ENCODE results near the gene IRX4. TPM values are rescaled to one million over a fixed set of nuclear protein-coding genes. Genes with fewer than 3 reads are reported as not detected.

The IRX4 gene
- total and polyA plus RNA-seq, 2 experiments from 2014 or later = 208 to 308 TPM

DNA sequence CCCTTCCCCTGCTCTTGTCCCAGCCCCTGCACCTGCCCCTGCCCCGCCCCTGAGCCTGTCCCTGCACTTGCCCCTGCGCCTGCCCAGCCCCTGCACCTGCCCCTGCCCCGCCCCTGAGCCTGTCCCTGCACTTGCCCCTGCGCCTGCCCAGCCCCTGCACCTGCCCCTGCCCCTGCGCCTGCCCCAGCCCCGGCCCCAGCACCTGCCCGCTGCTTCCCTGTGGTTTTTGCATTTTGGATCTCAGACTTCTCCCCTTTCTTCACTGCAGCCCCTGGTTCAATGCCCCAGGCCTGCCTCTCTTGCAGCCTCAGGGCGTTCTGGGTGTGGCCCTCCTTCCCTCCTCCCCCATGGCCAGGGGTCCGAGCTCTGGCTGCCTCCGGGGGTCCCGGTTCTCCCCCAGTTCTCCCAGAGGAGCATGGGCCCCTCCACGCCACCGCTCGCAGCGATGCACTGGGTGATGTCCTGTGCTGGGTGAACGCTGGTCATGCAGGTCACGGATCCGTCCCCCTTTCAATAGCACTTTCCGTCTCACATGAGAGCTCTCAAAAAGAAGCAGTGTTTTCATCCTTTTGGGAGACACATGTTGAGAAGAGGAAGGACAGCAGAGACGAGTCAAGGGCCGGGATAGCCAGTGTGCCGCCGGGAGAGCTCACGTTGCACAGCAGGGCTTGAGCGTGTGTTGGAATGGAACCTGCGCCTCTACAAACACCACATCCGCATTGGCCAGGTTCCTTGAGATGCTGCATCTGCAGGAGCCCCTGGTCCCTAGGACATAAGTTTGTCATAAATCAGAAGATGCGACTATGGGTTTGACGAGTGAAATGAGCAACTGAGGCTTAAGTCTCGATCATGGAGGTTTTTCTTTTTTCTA lies 44.0 kb upstream of the IRX4 start:
- H3K36me3 ChIP-seq = no peaks in the 10 kb centered on the region
- peaks cover 13% of the 10 kb centered on the region for H3K27me3 ChIP-seq
- H3K4me1 ChIP-seq (ENCODE audit: low read depth) = peaks cover 4% of the 10 kb centered on the region
- no peaks in the 10 kb centered on the region for H3K9me3 ChIP-seq (ENCODE audit: low read depth)
- TF ChIP-seq, protein P1, sequence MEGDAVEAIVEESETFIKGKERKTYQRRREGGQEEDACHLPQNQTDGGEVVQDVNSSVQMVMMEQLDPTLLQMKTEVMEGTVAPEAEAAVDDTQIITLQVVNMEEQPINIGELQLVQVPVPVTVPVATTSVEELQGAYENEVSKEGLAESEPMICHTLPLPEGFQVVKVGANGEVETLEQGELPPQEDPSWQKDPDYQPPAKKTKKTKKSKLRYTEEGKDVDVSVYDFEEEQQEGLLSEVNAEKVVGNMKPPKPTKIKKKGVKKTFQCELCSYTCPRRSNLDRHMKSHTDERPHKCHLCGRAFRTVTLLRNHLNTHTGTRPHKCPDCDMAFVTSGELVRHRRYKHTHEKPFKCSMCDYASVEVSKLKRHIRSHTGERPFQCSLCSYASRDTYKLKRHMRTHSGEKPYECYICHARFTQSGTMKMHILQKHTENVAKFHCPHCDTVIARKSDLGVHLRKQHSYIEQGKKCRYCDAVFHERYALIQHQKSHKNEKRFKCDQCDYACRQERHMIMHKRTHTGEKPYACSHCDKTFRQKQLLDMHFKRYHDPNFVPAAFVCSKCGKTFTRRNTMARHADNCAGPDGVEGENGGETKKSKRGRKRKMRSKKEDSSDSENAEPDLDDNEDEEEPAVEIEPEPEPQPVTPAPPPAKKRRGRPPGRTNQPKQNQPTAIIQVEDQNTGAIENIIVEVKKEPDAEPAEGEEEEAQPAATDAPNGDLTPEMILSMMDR (IDR thresholded peaks at IDR 0.05; ENCODE audit: low read depth, low read length) = no peak
- H3K27ac ChIP-seq = no peak overlapping the region
- no peak for DNase-seq (ENCODE audit: low read depth in 1 of 2, low spot score in 1 of 2)
- no peak overlapping the region for H3K4me3 ChIP-seq

DNA sequence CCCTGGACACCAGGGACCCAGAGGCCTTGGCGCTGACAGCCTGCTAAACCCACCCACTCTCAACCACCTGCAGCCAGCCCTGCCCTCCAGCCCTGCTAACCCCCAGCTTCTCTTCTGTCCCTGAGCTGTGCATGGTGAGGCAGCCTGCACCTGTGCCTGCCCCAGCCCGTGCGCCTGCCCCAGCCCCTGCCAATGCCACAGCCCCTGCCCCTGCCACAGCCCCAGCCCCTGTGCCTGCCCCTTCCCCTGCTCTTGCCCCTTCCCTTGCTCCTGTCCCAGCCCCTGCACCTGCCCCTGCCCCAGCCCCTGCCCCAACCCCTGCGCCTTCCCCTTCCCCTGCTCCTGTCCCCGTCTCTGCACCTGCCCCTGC lies 43.3 kb upstream of the IRX4 start:
- TF ChIP-seq, protein P1 (IDR thresholded peaks at IDR 0.05; ENCODE audit: low read depth, low read length) = no peak
- Histone ChIP-seq H3K27ac (no peak overlapping the region), H3K9me3 (ENCODE audit: low read depth) (no peaks in the 10 kb centered on the region), H3K36me3 (no peaks in the 10 kb centered on the region), H3K27me3 (peaks cover 13% of the 10 kb centered on the region), H3K4me1 (ENCODE audit: low read depth) (peaks cover 4% of the 10 kb centered on the region), H3K4me3 (no peak overlapping the region)
- no peak for DNase-seq (ENCODE audit: low read depth in 1 of 2, low spot score in 1 of 2)

DNA sequence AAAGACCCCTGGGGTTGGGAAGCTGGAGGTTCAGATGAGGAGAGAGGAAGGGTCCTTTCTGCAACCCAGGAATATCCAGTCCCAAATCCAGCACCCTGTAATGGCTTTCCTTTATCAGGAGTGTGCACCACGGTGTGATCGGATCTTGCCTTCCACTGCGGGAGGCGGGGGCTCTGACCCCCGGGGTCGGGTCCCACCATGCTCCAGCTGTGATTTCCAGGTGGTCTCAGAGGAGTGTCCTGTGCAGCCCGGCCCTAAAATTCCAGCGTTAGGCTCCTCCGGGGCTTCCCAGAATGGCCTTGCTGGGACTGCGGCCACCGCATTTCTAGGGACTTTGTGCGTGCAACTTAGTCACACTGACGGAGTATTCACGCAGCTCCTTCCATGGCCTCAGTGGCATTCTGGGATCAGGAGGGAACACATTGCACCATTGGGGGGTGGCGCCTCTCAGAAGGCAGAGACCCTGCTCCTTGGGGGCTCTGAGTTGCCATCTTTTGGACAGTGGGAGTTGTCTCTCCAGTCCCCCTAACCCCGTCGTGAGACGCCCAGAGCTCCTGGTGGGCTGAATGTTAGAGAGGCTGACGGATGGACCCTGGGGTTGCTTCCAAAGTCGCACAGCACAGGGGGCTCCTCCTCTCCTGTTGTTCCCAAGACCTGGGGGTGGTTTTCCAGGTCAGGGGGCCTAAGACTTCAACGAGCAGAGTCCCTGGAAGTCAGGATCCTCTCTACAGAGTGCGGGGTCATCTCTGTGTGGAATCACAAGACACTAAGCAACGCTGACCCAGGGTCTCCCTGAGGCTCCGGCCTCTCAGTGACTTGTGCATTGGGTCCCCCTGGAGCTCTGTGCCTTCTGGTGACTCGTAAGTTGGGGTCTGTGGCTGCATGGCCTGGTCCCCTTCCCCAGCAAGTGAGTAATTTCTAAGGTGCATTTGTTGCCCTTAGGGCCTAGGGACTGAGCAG lies 42.7 kb upstream of the IRX4 start:
- Histone ChIP-seq H3K4me3 (no peak overlapping the region), H3K27ac (no peak overlapping the region), H3K9me3 (ENCODE audit: low read depth) (no peaks in the 10 kb centered on the region), H3K4me1 (ENCODE audit: low read depth) (peaks cover 4% of the 10 kb centered on the region), H3K36me3 (no peaks in the 10 kb centered on the region), H3K27me3 (peaks cover 11% of the 10 kb centered on the region)
- DNase-seq (ENCODE audit: low read depth in 1 of 2, low spot score in 1 of 2) = no peak
- TF ChIP-seq, protein P1 (IDR thresholded peaks at IDR 0.05; ENCODE audit: low read depth, low read length) = no peak

DNA sequence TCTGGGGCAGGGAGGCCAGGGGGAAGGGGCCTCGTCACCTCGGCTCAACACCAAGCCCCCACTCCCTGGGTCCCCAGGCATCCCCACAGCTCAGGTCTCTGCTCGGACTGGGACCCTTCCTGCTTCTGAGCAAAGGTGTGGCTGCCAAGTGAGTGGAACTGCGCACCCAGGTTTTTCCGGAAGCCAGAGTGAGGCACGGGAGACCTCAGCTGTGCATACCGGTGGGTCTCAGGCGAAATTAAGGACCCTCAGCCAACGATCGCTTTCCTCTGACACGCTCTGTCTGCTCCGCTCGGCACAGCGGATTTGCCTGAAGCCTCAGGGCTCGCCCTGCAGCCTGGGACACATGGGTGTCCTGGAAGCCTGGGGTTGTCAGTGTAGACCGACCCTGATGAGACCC lies 41.0 kb upstream of the IRX4 start:
- Histone ChIP-seq H3K4me3 (no peak overlapping the region), H3K27ac (no peak overlapping the region), H3K4me1 (ENCODE audit: low read depth) (peaks cover 4% of the 10 kb centered on the region), H3K9me3 (ENCODE audit: low read depth) (no peaks in the 10 kb centered on the region), H3K27me3 (peaks cover 10% of the 10 kb centered on the region), H3K36me3 (no peaks in the 10 kb centered on the region)
- TF ChIP-seq, protein P1 (IDR thresholded peaks at IDR 0.05; ENCODE audit: low read depth, low read length) = no peak
- no peak for DNase-seq (ENCODE audit: low read depth in 1 of 2, low spot score in 1 of 2)

DNA sequence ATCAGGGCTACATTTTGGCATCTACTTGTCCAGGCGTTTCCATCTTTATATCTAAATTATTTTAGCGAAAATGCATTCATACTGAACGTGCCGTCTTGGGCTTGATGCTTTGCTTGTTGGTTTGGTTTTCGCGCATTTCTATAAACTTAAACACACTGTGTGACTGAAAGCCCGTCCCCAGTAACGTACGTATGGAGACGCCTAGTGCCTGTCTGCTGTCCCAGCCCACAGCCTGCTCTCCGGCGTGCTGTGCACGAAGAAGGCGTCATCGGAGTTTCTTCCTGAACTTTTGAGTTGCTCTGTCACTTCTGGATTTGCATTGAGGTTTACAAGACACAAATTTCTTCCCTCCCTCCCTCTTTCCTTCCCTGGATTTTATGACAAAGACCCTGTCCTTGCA lies 40.6 kb upstream of the IRX4 start:
- H3K4me3 ChIP-seq = no peak overlapping the region
- no peaks in the 10 kb centered on the region for H3K36me3 ChIP-seq
- TF ChIP-seq, protein P1 (IDR thresholded peaks at IDR 0.05; ENCODE audit: low read depth, low read length) = no peak
- H3K9me3 ChIP-seq (ENCODE audit: low read depth) = no peaks in the 10 kb centered on the region
- H3K4me1 ChIP-seq (ENCODE audit: low read depth) = peaks cover 4% of the 10 kb centered on the region
- peaks cover 10% of the 10 kb centered on the region for H3K27me3 ChIP-seq
- DNase-seq (ENCODE audit: low read depth in 1 of 2, low spot score in 1 of 2) = no peak
- H3K27ac ChIP-seq = no peak overlapping the region
